Amygdala (tissue), 56 donors: ENCODE measurements around the gene ATG9A.

ENCODE experiments used
- DNase-seq, 56 donors: peaks; one replicate each; lab custom pipeline; 2025; lab: John Stamatoyannopoulos, UW

The ATG9A gene

DNA sequence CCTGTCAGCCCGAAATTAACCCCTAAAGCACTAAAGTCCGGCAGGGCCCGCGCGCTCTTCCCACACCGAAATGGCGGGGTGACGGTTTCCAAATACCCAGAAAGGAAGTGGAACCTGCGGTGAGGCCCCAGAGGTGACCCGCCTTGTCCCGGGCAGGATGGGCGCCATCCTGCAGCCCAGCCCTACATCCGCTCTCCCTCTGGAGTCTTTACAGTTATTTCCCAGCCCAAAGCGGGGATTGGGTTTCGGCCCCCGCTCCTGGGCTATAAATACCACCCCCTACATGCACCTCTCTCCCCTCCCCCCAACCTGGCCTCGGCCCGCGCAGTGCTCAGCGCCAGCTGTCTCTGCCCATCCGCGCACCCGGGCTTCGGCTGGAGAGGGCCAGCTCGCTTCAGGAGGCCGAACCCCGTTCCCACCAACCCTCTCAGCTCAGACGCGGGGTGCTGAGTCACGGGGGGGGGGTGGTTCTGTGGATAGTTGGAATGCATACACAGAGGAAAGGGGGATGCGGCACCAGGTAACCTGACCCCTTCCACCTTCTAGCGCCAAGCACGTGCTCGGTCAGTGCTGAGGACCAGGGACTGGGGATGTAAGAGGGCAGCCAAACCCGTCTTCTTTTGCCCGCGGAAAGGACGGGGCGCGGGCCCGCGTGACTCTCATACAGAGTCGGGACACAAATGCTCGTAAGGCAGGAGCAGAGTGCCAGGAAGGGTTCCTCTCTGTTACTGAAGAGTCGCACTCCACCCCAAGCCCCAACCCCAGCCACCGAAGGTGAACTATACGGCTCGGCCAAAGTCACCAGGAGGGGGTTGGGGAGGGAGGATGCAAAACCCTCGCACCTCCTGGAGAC is 23.7 kb upstream of the ATG9A start, which contains the start of gene TUBA4B:
Gene TUBA4B, plus strand, starts transcription at position 344 of the 853 bp plus-strand sequence. Its CDS starts 165 bp downstream, at position 509.
- peak in 14 of 56 donors; percentile 19 to 60 (median 36) for DNase-seq

- DNase-seq: peak in 3 of 56 donors; percentile 9 to 48 (median 45)
Observed at GRCh38 chr2:219252570-219252899, 23.1 kb upstream of the ATG9A start.

GRCh38 chr2:219252084-219252483 is 22.6 kb upstream of the ATG9A start:
- DNase-seq: no peak

DNA sequence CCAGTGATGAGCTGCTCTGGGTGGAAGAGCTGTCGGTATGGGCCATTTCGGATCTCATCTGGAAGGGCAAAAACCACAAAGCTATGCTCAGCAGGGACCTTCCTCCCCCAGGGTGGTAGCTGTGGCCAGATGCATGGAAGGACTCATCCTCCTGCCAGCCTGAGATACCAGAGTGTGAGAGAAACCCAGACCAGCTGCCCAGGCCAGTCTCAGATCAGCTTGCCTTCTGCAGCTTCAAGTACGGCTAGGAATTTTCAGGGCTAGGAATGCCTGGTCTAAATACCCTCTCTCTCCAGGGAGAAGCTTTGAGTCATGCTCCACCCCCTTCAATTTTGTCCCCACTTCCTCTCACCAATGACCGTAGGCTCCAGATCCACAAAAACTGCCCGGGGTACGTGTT is 22.2 kb upstream of the ATG9A start:
- DNase-seq: no peak

DNA sequence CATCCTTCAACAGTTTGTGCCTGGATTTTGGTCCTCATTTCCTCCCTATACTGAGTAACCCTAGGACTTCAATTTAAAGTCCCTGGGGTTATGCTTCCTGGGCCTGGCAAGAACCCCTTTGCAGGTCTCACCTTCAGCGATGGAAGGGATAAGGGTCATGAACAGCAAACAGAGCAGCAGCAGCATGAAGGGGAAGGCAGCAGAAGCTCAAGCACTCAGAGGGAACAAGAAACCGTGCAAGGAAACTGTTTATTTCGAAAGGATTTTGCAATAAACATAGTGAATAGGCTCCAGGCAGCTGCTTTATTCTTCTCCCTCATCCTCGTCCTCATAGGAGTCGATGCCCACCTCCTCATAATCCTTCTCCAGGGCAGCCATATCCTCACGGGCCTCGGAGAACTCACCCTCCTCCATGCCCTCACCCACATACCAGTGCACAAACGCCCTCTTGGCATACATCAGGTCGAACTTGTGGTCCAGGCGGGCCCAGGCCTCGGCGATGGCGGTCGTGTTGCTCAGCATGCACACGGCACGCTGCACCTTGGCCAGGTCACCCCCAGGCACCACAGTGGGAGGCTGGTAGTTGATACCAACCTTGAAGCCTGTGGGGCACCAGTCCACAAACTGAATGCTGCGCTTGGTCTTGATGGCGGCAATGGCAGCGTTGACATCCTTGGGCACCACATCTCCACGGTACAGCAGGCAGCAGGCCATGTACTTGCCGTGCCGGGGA is 20.8 kb upstream of the ATG9A start:
- DNase-seq: no peak

DNA sequence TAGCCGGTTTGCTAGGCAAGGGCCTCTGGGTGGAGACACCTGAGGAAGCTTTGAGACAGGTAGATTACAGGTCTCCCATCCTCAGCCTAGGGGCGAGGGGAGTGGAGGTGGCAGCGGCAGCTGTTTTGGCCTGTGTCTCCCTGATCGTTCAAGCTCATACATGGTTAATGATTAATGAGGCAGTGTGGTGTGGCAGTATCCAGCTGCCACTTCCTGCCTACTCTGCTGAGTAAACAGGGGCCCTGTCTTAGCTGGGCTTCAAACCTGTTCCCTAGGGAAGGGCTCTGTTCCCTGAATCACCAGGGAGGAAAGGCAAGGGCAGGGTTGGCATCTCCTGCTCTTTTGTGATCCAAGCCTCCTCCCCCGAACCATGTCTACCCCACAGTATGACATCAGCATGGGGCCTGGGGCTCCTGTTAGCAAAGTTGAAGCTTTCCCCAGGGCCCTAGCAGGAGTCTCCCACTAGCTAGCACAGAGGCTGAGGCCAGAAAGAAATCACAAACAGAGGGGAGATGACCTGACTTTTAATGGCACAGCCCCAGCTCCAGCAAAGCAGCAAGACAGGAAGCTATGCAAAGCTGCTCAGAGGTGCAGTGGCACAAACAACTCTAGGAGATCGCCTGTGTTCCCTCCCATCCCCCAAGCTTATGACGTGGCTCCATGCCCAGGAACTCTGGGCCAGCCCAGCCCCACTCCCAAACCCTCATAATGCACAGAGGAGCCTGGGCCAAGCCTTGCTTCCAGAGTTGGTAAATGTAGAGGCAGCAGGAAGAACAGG is 20.0 kb upstream of the ATG9A start:
- peak in 47 of 56 donors; percentile 7 to 75 (median 47) for DNase-seq

DNA sequence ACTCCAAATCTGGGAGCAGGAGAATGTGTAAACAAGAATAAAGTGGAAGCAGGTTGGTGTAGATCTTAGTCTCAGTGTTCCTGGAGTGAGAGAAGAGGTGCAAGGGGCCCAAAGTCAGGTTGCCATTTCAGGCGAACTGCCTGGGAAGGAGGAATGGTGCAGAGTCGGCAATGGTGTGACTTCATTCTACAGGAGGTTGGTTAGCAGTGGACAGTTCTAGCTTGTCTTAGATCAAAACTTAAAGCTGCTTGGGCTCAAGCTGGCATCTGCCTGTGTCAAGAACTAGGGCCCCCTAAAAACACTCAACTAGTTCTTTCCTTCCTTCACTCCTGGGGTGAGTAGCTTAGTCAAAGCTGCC is 19.4 kb upstream of the ATG9A start:
- no peak for DNase-seq

GRCh38 chr2:219247678-219248642 is 18.5 kb upstream of the ATG9A start:
- no peak for DNase-seq

GRCh38 chr2:219246559-219246958 is 17.1 kb upstream of the ATG9A start:
- no peak for DNase-seq

- DNase-seq: no peak
Observed at GRCh38 chr2:219245899-219246230, 16.4 kb upstream of the ATG9A start.

- DNase-seq: peak; percentile 61 to 96 (median 85)
Observed at GRCh38 chr2:219245148-219245898, 15.9 kb upstream of the ATG9A start, which contains the start of the genes GLB1L and STK16. Gene GLB1L, minus strand, starts transcription at chr2:219245444. Its CDS starts 1,871 bp downstream, at chr2:219243573. Gene STK16, plus strand, starts transcription at chr2:219245479. Its CDS starts 521 bp downstream, at chr2:219246000.

DNA sequence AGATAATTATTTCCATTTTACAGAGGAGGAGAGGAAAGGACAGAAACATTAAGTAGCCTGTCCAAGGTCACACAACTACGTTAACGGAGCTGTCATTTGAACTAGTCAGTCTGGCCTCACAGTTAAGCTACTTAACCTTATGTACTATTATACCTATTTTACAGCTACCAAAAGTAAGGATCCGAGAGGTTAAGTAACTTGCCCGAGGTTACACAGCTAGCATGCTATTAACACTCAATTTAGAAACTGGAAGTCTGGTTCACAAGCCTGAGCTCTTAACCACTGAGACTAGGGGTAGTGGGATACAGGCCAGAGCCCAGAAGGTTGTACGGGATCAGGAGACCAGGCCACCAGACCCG is 15.3 kb upstream of the ATG9A start:
- DNase-seq: no peak

DNA sequence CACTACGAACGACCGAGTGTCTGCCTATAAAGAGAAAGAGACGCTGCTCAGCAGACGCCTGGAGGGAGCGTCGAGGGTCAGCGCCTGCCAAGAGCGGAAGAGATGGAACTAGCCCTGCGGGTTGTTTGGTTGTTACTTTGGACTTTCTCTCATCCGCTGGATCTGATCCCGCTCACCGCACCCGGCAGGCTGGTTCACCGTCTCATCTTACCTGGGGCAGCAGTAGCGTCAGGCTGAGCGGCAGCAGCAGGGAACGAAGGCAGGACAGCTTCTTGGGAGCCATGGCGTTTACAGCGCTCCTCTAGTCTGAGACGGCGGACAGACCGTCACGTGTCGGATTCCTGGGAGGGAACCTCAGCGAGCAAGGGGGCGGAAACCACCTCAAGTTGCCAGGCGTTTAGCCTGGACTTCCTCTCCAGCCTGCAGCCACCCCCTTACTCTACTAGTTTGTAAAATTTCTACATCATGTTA is 13.9 kb upstream of the ATG9A start:
- no peak for DNase-seq

DNA sequence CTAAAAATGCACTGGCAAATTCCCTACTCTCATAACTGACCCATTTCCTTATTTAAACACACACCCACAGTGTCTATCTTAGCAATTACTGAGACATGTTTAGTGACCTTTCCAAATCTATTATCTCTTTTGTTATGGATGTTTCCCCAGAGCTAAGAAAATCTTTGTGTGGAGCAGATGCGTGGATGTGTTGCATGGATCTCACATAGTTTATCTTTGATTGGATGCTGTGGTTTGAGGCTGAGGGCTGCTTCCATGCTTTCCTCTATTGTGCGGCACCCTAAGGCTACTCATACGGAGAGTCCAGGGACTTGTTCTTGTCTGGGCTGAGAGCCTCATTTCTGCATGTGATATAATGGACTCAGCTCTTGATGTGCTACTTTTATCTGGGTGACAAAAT is 4.9 kb upstream of the ATG9A start:
- no peak for DNase-seq

DNA sequence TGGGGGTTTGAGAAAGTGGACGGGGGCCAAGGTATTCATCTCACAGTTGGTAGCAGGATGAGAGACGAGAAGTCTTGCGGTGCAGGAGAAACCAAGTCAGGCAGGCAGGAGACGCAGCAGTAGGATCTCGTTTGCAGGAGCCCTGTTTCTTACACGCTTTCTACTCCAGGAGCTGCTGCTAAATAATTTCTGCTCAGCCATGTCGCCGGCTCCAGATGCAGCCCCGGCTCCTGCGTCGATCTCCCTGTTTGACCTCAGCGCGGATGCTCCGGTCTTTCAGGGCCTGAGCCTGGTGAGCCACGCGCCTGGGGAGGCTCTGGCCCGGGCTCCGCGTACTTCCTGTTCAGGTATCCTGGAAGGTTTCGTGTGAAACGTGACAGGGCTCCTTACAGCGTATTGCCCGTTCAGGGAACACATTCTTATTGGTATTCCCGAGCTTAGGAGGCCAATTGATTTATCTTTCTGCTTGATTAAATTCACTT is 664 bp upstream of the ATG9A start:
- DNase-seq: peak in 3 of 56 donors; percentile 17 to 52 (median 51)

- DNase-seq: peak in 1 of 56 donors; percentile 44
Observed at GRCh38 chr2:219228911-219229304, 528 bp downstream of the ATG9A start.

DNA sequence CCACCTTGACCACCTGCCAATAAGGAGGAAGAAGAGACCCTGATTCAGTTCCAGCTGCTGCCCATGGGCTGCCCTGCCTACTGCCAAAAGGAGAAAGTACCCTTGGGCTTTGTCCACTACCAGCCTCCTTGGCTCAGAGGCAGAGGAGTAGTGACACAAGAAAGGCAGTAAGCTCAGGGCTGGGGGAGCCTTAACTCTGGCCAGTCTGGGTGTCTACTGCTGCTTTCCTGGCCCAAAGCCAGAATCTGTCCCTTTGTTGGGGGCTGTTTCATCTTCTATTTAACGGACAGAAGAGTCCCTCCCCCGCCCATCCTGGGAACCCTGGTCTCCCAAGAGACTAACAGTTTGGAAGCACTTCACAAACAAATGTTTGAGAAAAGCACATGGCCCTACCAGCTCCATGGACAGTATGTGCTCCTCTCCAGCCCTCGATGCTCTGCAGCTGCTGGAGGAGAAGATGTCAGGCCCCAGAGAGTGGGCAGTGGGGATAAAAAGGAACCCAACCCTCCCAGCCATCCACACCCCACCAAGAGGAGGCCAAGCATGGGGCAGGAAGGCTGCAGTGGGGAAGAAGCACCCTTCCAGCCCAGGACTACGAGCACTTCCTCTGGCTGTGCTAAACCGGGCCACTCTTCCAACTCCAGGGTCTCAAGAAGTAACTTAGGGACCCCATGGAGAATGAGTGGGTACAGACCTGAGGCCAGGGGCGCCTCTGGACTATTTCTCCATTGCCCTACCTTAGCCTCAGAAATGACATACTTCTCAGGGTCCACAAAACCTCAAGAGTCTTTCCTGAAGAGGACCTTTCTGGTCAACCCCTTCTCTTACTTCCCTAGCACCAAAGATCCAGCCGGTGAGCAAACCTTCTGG is 1.2 kb downstream of the ATG9A start:
- peak in 1 of 56 donors; percentile 45 for DNase-seq

- no peak for DNase-seq
Observed at GRCh38 chr2:219225350-219225749, 4.1 kb downstream of the ATG9A start.
